HCT116 (cell line): ENCODE results near the gene ZNF367. TPM values are rescaled to one million over a fixed set of nuclear protein-coding genes. Genes with fewer than 3 reads are reported as not detected.

Experiments
- ATAC-seq: fragments of 200-7000 bp; cut with Tn5 transposase; 2 replicates; pipeline ENCODE4 v1.9.1; 2020; ENCODE audit warnings: mild to moderate bottlenecking, moderate library complexity
- BruUV-seq: library from RNA; stranded (reverse); fragments of 400-500 nt; replicated peaks from 2 replicates; lab custom pipeline; 2021; lab: Mats Ljungman, UMichigan
- CTCF ChIA-PET: fragments of 300-600 bp; sonication (Branson Sonifier 250); formaldehyde crosslinking; loops from one replicate; lab custom pipeline; 2021; ENCODE audit warnings: antibody characterized with exemption; lab: Charles Lee
- POLR2A ChIA-PET: fragments of 300-600, 350-600 bp; sonication (Branson Sonifier 250); formaldehyde crosslinking; loops from one replicate; lab custom pipeline; 2021; ENCODE audit warnings: antibody characterized with exemption; lab: Charles Lee
- RAD21 ChIA-PET, 2 experiments: fragments of 300-600 bp; sonication (Branson Sonifier 250); formaldehyde crosslinking; loops; one replicate each; lab custom pipeline; 2023; ENCODE audit warnings: low total read pairs in 2 of 2; ENCODE audit not compliant: uncharacterized antibody in 2 of 2, unreplicated experiment in 2 of 2, low non-redundant PET in 1 of 2; lab: Charles Lee
- DNase-seq: peaks from one replicate; pipeline ENCODE4 v3.0.0-alpha.2; 2010; ENCODE audit warnings: low read depth, low spot score
- H2AFZ ChIP-seq: fragments of 200-600 bp; shearing (Covaris generic), sonication (generic); 2 replicates; pipeline ENCODE4 v1.6.1; 2017; ENCODE audit warnings: low read depth, mixed run types, mixed read lengths, antibody characterized with exemption, low read length; ENCODE audit not compliant: poor library complexity, severe bottlenecking
- H3K27ac ChIP-seq: 2 replicates; pipeline ENCODE4 v1.5.1; 2012; ENCODE audit warnings: low read depth, low read length
- H3K27me3 ChIP-seq: fragments of 200-600 bp; sonication (generic); 2 replicates; pipeline ENCODE4 v1.6.1; 2016; ENCODE audit warnings: mixed run types, low read length, mixed read lengths; ENCODE audit not compliant: insufficient read depth
- H3K36me3 ChIP-seq, 2 experiments: fragments of 200-500 bp in 1 of 2; fragments of 200-600 bp in 1 of 2; sonication (Bioruptor generic) in 1 of 2; sonication (generic) in 1 of 2; 2 replicates each; pipeline versions ENCODE4 v1.5.1 to v1.6.1; 2014 to 2016; ENCODE audit warnings: low read length in 2 of 2, inconsistent platforms in 1 of 2, mixed read lengths in 1 of 2, mixed run types in 1 of 2; ENCODE audit not compliant: insufficient read depth in 2 of 2, control insufficient read depth in 1 of 2
- H3K4me1 ChIP-seq, 2 experiments: fragments of 200-600 bp in 1 of 2; sonication (generic) in 1 of 2; 2 replicates each; pipeline versions ENCODE4 v1.5.1 to v1.6.1; 2012 to 2017; ENCODE audit warnings: low read length in 2 of 2, inconsistent platforms in 1 of 2, mild to moderate bottlenecking in 1 of 2, mixed read lengths in 1 of 2, mixed run types in 1 of 2, moderate library complexity in 1 of 2; ENCODE audit not compliant: insufficient read depth in 2 of 2, control insufficient read depth in 1 of 2
- H3K4me2 ChIP-seq: fragments of 200-600 bp; sonication (generic); 2 replicates; pipeline ENCODE4 v1.6.1; 2017; ENCODE audit warnings: mixed run types, low read length, mixed read lengths
- H3K4me3 ChIP-seq, 2 experiments: fragments of 200-600 bp in 1 of 2; sonication (generic) in 1 of 2; replicated peaks in 1 of 2; 2 replicates each; pipeline ENCODE4 v1.5.1; 2011 to 2016; ENCODE audit warnings: low read length in 2 of 2, control low read depth in 1 of 2, low read depth in 1 of 2, mild to moderate bottlenecking in 1 of 2, mixed read lengths in 1 of 2, mixed run types in 1 of 2
- H3K79me2 ChIP-seq: fragments of 200-600 bp; sonication (generic); 2 replicates; pipeline ENCODE4 v1.6.1; 2017; ENCODE audit warnings: mild to moderate bottlenecking, mixed run types, low read length, moderate library complexity, mixed read lengths; ENCODE audit not compliant: insufficient read depth
- H3K9ac ChIP-seq: fragments of 200-600 bp; sonication (generic); 2 replicates; pipeline ENCODE4 v1.6.1; 2016; ENCODE audit warnings: low read length, mixed read lengths
- H3K9me2 ChIP-seq: fragments of 200-600 bp; sonication (generic), shearing (Covaris generic); 2 replicates; pipeline ENCODE4 v1.6.1; 2017; ENCODE audit warnings: mixed run types, mild to moderate bottlenecking, moderate library complexity; ENCODE audit not compliant: insufficient read depth
- H3K9me3 ChIP-seq, 2 experiments: fragments of 200-500 bp in 1 of 2; fragments of 200-600 bp in 1 of 2; sonication (Bioruptor generic) in 1 of 2; sonication (generic) in 1 of 2; 2 replicates each; pipeline ENCODE4 v1.6.1; 2014 to 2017; ENCODE audit warnings: low read length in 2 of 2, mixed read lengths in 2 of 2, inconsistent platforms in 1 of 2, low read depth in 1 of 2, mild to moderate bottlenecking in 1 of 2, mixed run types in 1 of 2, moderate library complexity in 1 of 2; ENCODE audit not compliant: control insufficient read depth in 1 of 2, insufficient read depth in 1 of 2
- H4K20me1 ChIP-seq: fragments of 200-600 bp; sonication (generic), shearing (Covaris generic); 2 replicates; pipeline ENCODE4 v1.6.1; 2017; ENCODE audit warnings: mixed run types, mild to moderate bottlenecking, moderate library complexity; ENCODE audit not compliant: insufficient read depth
- ATF3 ChIP-seq: IDR thresholded peaks from 2 replicates; pipeline ENCODE4 v1.6.1; 2012
- CTCF ChIP-seq, 3 experiments: fragments of 200-600 bp in 1 of 3; sonication (generic) in 1 of 3; IDR thresholded peaks in 2 of 3; conservative IDR thresholded peaks in 1 of 3; 2 replicates each; pipeline ENCODE4 v1.5.1; 2012 to 2017; ENCODE audit warnings: low read depth in 2 of 3, low read length in 2 of 3, antibody characterized with exemption in 1 of 3, borderline replicate concordance in 1 of 3, control low read depth in 1 of 3, mild to moderate bottlenecking in 1 of 3, mixed read lengths in 1 of 3, mixed run types in 1 of 3, moderate library complexity in 1 of 3; ENCODE audit not compliant: insufficient read depth in 1 of 3
- EGR1 ChIP-seq: IDR thresholded peaks from 2 replicates; pipeline ENCODE4 v1.6.1; 2012; ENCODE audit warnings: low read depth
- ELF1 ChIP-seq: IDR thresholded peaks from 2 replicates; pipeline ENCODE4 v1.6.1; 2012; ENCODE audit warnings: low read depth, borderline replicate concordance
- EZH2 ChIP-seq: fragments of 200-600 bp; sonication (generic); IDR thresholded peaks from 2 replicates; pipeline ENCODE4 v1.6.1; 2017; ENCODE audit warnings: antibody characterized with exemption, mixed run types
- EZH2phosphoT487 ChIP-seq: fragments of 200-600 bp; IDR thresholded peaks from 2 replicates; pipeline ENCODE4 v1.6.1; 2018; ENCODE audit warnings: antibody characterized with exemption, borderline replicate concordance
- FOSL1 ChIP-seq: IDR thresholded peaks from 2 replicates; pipeline ENCODE4 v1.6.1; 2012; ENCODE audit warnings: low read depth
- JUND ChIP-seq: IDR thresholded peaks from 2 replicates; pipeline ENCODE4 v1.6.1; 2012
- MAX ChIP-seq: IDR thresholded peaks from 2 replicates; pipeline ENCODE4 v1.6.1; 2012
- POLR2A ChIP-seq: IDR thresholded peaks from 2 replicates; pipeline ENCODE4 v1.7.0; 2011; ENCODE audit warnings: borderline replicate concordance; ENCODE audit not compliant: insufficient read depth, insufficient read length; ENCODE audit errors: extremely low read depth
- REST ChIP-seq: IDR thresholded peaks from 2 replicates; pipeline ENCODE4 v1.6.1; 2012; ENCODE audit warnings: low read depth
- SIN3A ChIP-seq: IDR thresholded peaks from 2 replicates; pipeline ENCODE4 v1.6.1; 2012; ENCODE audit warnings: low read depth
- SP1 ChIP-seq: IDR thresholded peaks from 2 replicates; pipeline ENCODE4 v1.6.1; 2012; ENCODE audit warnings: low read depth
- SRF ChIP-seq: IDR thresholded peaks from 2 replicates; pipeline ENCODE4 v1.6.1; 2012; ENCODE audit warnings: low read depth
- TCF7L2 ChIP-seq: IDR thresholded peaks from 2 replicates; pipeline ENCODE4 v1.7.0; 2011; ENCODE audit warnings: borderline replicate concordance, inconsistent platforms; ENCODE audit not compliant: insufficient read depth, insufficient read length; ENCODE audit errors: extremely low read depth
- YY1 ChIP-seq: IDR thresholded peaks from 2 replicates; pipeline ENCODE4 v1.6.1; 2011; ENCODE audit warnings: low read length, low read depth, moderate library complexity, mild to moderate bottlenecking; ENCODE audit not compliant: insufficient replicate concordance; ENCODE audit errors: extremely low read depth
- ZBTB33 ChIP-seq: IDR thresholded peaks from 2 replicates; pipeline ENCODE4 v1.6.1; 2011; ENCODE audit warnings: mild to moderate bottlenecking, low read length, moderate library complexity; ENCODE audit not compliant: insufficient replicate concordance; ENCODE audit errors: extremely low read depth
- ZFX ChIP-seq: fragments of 450-650 bp; IDR thresholded peaks from 2 replicates; pipeline ENCODE4 v1.6.1; 2017
- ZNF274 ChIP-seq: fragments of 200-500 bp; sonication (Bioruptor generic); IDR thresholded peaks from 2 replicates; pipeline ENCODE4 v1.6.1; 2014; ENCODE audit warnings: mild to moderate bottlenecking, low read depth, low read length, inconsistent platforms
- intact Hi-C: fragments of 100-400 bp; cut with micrococcal nuclease; formaldehyde crosslinking; loops from 2 replicates; pipeline ENCODE4 v1.10.0; 2022
- total RNA-seq: library from RNA; stranded (reverse); gene quantifications from one replicate; pipeline ENCODE4 v1.2.1, GENCODE V29; 2021; ENCODE audit not compliant: unreplicated experiment

Gene ZNF367
- total RNA-seq, 1 experiment from 2014 or later: 18.1 TPM

- intact Hi-C loops: no loop called here
- H3K4me3 ChIP-seq: no peak overlapping the region
- ATAC-seq (no peak), DNase-seq (no peak)
- H3K27ac ChIP-seq: no peak overlapping the region
- peaks cover 3 to 10% of the 10 kb centered on the region in 2 experiments; a peak in 2 of 4 replicates for H3K36me3 ChIP-seq
- H3K4me1 ChIP-seq: peaks cover 0 to 2% of the 10 kb centered on the region in 2 experiments; a peak in 1 of 4 replicates
- CTCF ChIA-PET: no interaction called here
- H2AFZ ChIP-seq: no peak overlapping the region
- TF ChIP-seq SRF: no peak
- TF ChIP-seq ELF1: no peak
- TF ChIP-seq POLR2A: no peak
- no peak for TF ChIP-seq SP1
- no peak for TF ChIP-seq ATF3
- no peak for TF ChIP-seq REST
- no peak for TF ChIP-seq ZBTB33
- no peak for TF ChIP-seq EZH2phosphoT487
- no peak for TF ChIP-seq TCF7L2
- TF ChIP-seq YY1: no peak
- TF ChIP-seq FOSL1: no peak
- TF ChIP-seq SIN3A: no peak
- TF ChIP-seq ZFX: no peak
- no peak for TF ChIP-seq MAX
- no peak for TF ChIP-seq JUND
- TF ChIP-seq EZH2: no peak
- no peak for TF ChIP-seq ZNF274
- TF ChIP-seq EGR1: no peak
- no peak for TF ChIP-seq CTCF (IDR thresholded peaks at IDR 0.05 in 2 of 3, conservative IDR thresholded peaks at IDR 0.05 in 1 of 3; ENCODE audit: borderline replicate concordance in 1 of 3, insufficient read depth in 1 of 3, low read depth in 2 of 3, low read length in 2 of 3)
- POLR2A ChIA-PET: no interaction called here
- RAD21 ChIA-PET: interaction anchor here in 1 of 2 experiments (0.6 kb wide), 1 partner anchor 23 kb away, joined by 3 read pairs; no protein-coding TSS in a partner anchor
- H3K9ac ChIP-seq: no peak overlapping the region
- H3K4me2 ChIP-seq: no peak overlapping the region
- no peaks in the 10 kb centered on the region for H3K9me2 ChIP-seq
- no TSS peak for BruUV-seq
- no peaks in the 10 kb centered on the region for H3K9me3 ChIP-seq
- no peaks in the 10 kb centered on the region for H3K27me3 ChIP-seq
- H4K20me1 ChIP-seq: no peaks in the 10 kb centered on the region
- peaks cover 80% of the 10 kb centered on the region for H3K79me2 ChIP-seq
Observed at GRCh38 chr9:96399325-96399633, 18.9 kb downstream of the ZNF367 start.
